H1 (cell line): ENCODE measurements around the gene SERPINB12. TPM values are rescaled to one million over a fixed set of nuclear protein-coding genes. Genes with fewer than 3 reads are reported as not detected.

Experiments
- CTCF ChIA-PET: fragments of 300-600 bp; sonication (Branson Sonifier 250); formaldehyde crosslinking; loops from one replicate; lab custom pipeline; 2021; ENCODE audit not compliant: partially characterized antibody; lab: Charles Lee
- POLR2A ChIA-PET: fragments of 300-600 bp; sonication (Branson Sonifier 250); formaldehyde crosslinking; loops from one replicate; lab custom pipeline; 2021; ENCODE audit warnings: inconsistent platforms; ENCODE audit not compliant: partially characterized antibody; lab: Charles Lee
- DNase-seq, 2 experiments: peaks; one replicate each; pipeline versions ENCODE4 v3.0.0 to v3.0.0-alpha.2; 2010 to 2022; ENCODE audit warnings: low spot score in 2 of 2, low read depth in 1 of 2, mixed read lengths in 1 of 2
- FAIRE-seq: peaks from 2 replicates; lab custom pipeline; 2011; peaks lifted over from hg19 to GRCh38; lab: Jason Lieb, UNC
- H2AFZ ChIP-seq: 2 replicates; pipeline ENCODE4 v1.8.1; 2012; ENCODE audit warnings: low read length, inconsistent platforms
- H2AK5ac ChIP-seq: 2 replicates; pipeline ENCODE4 v1.6.1; 2013; ENCODE audit warnings: low read depth, low read length
- H2BK120ac ChIP-seq: replicated peaks from 2 replicates; pipeline ENCODE3; 2013; ENCODE audit warnings: low read depth, low read length, inconsistent platforms
- H2BK12ac ChIP-seq: 2 replicates; pipeline ENCODE4 v1.6.1; 2013; ENCODE audit warnings: low read depth, low read length
- H2BK15ac ChIP-seq: 2 replicates; pipeline ENCODE4 v1.6.1; 2013; ENCODE audit warnings: low read length
- H2BK20ac ChIP-seq: 2 replicates; pipeline ENCODE4 v1.6.1; 2013; ENCODE audit warnings: low read length
- H2BK5ac ChIP-seq: 2 replicates; pipeline ENCODE4 v1.6.1; 2013; ENCODE audit warnings: low read depth, low read length
- H3K14ac ChIP-seq: 2 replicates; pipeline ENCODE4 v1.6.1; 2013; ENCODE audit warnings: inconsistent platforms; ENCODE audit not compliant: insufficient read length
- H3K18ac ChIP-seq: 2 replicates; pipeline ENCODE4 v1.6.1; 2013; ENCODE audit warnings: low read length; ENCODE audit errors: extremely low read depth
- H3K23ac ChIP-seq: 2 replicates; pipeline ENCODE4 v1.6.1; 2013; ENCODE audit warnings: inconsistent platforms; ENCODE audit not compliant: insufficient read length
- H3K23me2 ChIP-seq: 2 replicates; pipeline ENCODE4 v1.6.1; 2013; ENCODE audit warnings: low read depth, low read length
- H3K27ac ChIP-seq: 2 replicates; pipeline ENCODE4 v1.6.1; 2011; ENCODE audit warnings: low read depth, low read length, inconsistent platforms
- H3K27me3 ChIP-seq, 4 experiments: replicated peaks in 1 of 4; 1 replicate in 1 of 4; 2 replicates in 3 of 4; pipeline versions ENCODE4 v1.6.1 to v1.8.1; 2011 to 2013; ENCODE audit warnings: low read length in 3 of 4, mild to moderate bottlenecking in 3 of 4, inconsistent platforms in 2 of 4, mixed read lengths in 2 of 4, moderate library complexity in 1 of 4; ENCODE audit not compliant: control insufficient read depth in 3 of 4, insufficient read depth in 3 of 4; ENCODE audit errors: extremely low read depth in 1 of 4
- H3K36me3 ChIP-seq, 4 experiments: 2 replicates each; pipeline versions ENCODE4 v1.6.1 to v1.8.1; 2011 to 2013; ENCODE audit warnings: mild to moderate bottlenecking in 4 of 4, low read length in 3 of 4, moderate library complexity in 2 of 4, control low read depth in 1 of 4, inconsistent platforms in 1 of 4; ENCODE audit not compliant: insufficient read depth in 4 of 4, control insufficient read depth in 2 of 4
- H3K4ac ChIP-seq: replicated peaks from 2 replicates; pipeline ENCODE3; 2013; ENCODE audit warnings: low read length, low read depth, mixed read lengths, inconsistent platforms; ENCODE audit not compliant: insufficient read length
- H3K4me1 ChIP-seq, 4 experiments: replicated peaks in 1 of 4; 1 replicate in 1 of 4; 2 replicates in 3 of 4; pipeline versions ENCODE4 v1.6.1 to v1.8.1; 2011 to 2013; ENCODE audit warnings: low read length in 3 of 4, inconsistent platforms in 2 of 4, mixed read lengths in 1 of 4; ENCODE audit not compliant: insufficient read depth in 4 of 4, control insufficient read depth in 3 of 4
- H3K4me2 ChIP-seq, 2 experiments: 2 replicates each; pipeline versions ENCODE4 v1.6.1 to v1.8.1; 2011 to 2013; ENCODE audit warnings: low read depth in 2 of 2, low read length in 2 of 2, control low read depth in 1 of 2, inconsistent platforms in 1 of 2, mild to moderate bottlenecking in 1 of 2; ENCODE audit not compliant: insufficient read depth in 1 of 2
- H3K4me3 ChIP-seq, 4 experiments: fragments of 200-600, 300-600 bp in 1 of 4; sonication (generic), shearing (Covaris generic), sonication (Bioruptor Twin) in 1 of 4; 2 replicates each; pipeline versions ENCODE4 v1.5.1 to v1.8.1; 2011 to 2016; ENCODE audit warnings: low read length in 4 of 4, low read depth in 3 of 4, control low read depth in 2 of 4, inconsistent platforms in 2 of 4, mild to moderate bottlenecking in 2 of 4, mixed read lengths in 1 of 4, moderate library complexity in 1 of 4; ENCODE audit not compliant: insufficient read depth in 2 of 4; ENCODE audit errors: extremely low read depth in 1 of 4
- H3K56ac ChIP-seq: replicated peaks from 2 replicates; pipeline ENCODE3; 2013; ENCODE audit warnings: low read depth, mild to moderate bottlenecking, mixed read lengths, low read length, inconsistent platforms; ENCODE audit not compliant: insufficient read length
- H3K79me1 ChIP-seq: 2 replicates; pipeline ENCODE4 v1.6.1; 2013; ENCODE audit warnings: low read depth, low read length, control low read depth
- H3K79me2 ChIP-seq, 2 experiments: 2 replicates each; pipeline versions ENCODE4 v1.6.1 to v1.8.1; 2012 to 2013; ENCODE audit warnings: low read length in 2 of 2, mild to moderate bottlenecking in 2 of 2, inconsistent platforms in 1 of 2; ENCODE audit not compliant: insufficient read depth in 2 of 2, control insufficient read depth in 1 of 2
- H3K9ac ChIP-seq, 4 experiments: replicated peaks in 1 of 4; 1 replicate in 1 of 4; 2 replicates in 3 of 4; pipeline versions ENCODE4 v1.6.1 to v1.8.1; 2011 to 2013; ENCODE audit warnings: low read depth in 3 of 4, low read length in 3 of 4, control low read depth in 2 of 4, mild to moderate bottlenecking in 2 of 4, moderate library complexity in 2 of 4, inconsistent platforms in 1 of 4; ENCODE audit errors: extremely low read depth in 1 of 4
- H3K9me3 ChIP-seq, 2 experiments: 2 replicates each; pipeline versions ENCODE4 v1.6.1 to v1.8.1; 2012 to 2013; ENCODE audit warnings: mild to moderate bottlenecking in 2 of 2, moderate library complexity in 2 of 2, control low read depth in 1 of 2, inconsistent platforms in 1 of 2, low read depth in 1 of 2, low read length in 1 of 2, mixed read lengths in 1 of 2; ENCODE audit not compliant: insufficient read depth in 2 of 2
- H4K20me1 ChIP-seq, 2 experiments: replicated peaks in 1 of 2; 2 replicates each; pipeline versions ENCODE3 to v1.8.1; 2011 to 2013; ENCODE audit warnings: inconsistent platforms in 2 of 2, low read length in 2 of 2, mild to moderate bottlenecking in 1 of 2; ENCODE audit not compliant: insufficient read depth in 2 of 2, control insufficient read depth in 1 of 2
- H4K5ac ChIP-seq: 2 replicates; pipeline ENCODE4 v1.6.1; 2013; ENCODE audit warnings: low read length, low read depth, mixed read lengths, inconsistent platforms; ENCODE audit not compliant: insufficient read length
- H4K8ac ChIP-seq: 2 replicates; pipeline ENCODE4 v1.8.0; 2013; ENCODE audit warnings: mild to moderate bottlenecking, moderate library complexity, low read length, inconsistent platforms; ENCODE audit not compliant: insufficient read depth; ENCODE audit errors: extremely low read depth
- H4K91ac ChIP-seq: replicated peaks from 2 replicates; pipeline ENCODE3; 2013; ENCODE audit warnings: low read length, mixed read lengths, inconsistent platforms; ENCODE audit not compliant: insufficient read length
- BACH1 ChIP-seq: IDR thresholded peaks from 2 replicates; pipeline ENCODE4 v1.6.1; 2012; ENCODE audit warnings: low read length, improper control_type of control experiment
- CBX8 ChIP-seq: fragments of 300-800, 300-1000 bp; sonication (generic); IDR thresholded peaks from 2 replicates; pipeline ENCODE4 v1.7.1; 2016; ENCODE audit warnings: low read depth, low read length, borderline replicate concordance
- WGBS, 2 experiments: shearing (Covaris generic) in 1 of 2; methylation state at CpG; one replicate each; pipeline versions ENCODE4 v1.1.6 to v1.1.7; 2013 to 2015; ENCODE audit warnings: low lambda C conversion rate in 2 of 2, mixed read lengths in 2 of 2, inconsistent platforms in 1 of 2, low coverage in 1 of 2, missing lambda C conversion rate in 1 of 2; ENCODE audit not compliant: insufficient replicate concordance in 2 of 2, insufficient coverage in 1 of 2, insufficient read length in 1 of 2; ENCODE audit errors: extremely low coverage in 1 of 2, missing lambda C conversion rate in 1 of 2; 5-methylcytosine and 5-hydroxymethylcytosine counted together
- polyA plus RNA-seq, 7 experiments: library from polyadenylated mRNA; depleted of rRNA in 3 of 7; stranded (reverse) in 5 of 7; unstranded in 2 of 7; fragments of >200 nt in 5 of 7; fragments of 200-250 nt in 2 of 7; gene quantifications; 1 replicate in 5 of 7; 2 replicates in 1 of 7; 4 replicates in 1 of 7; pipeline versions ENCODE4 v1.2.1 to v1.2.3, GENCODE V29; 2011 to 2013; ENCODE audit warnings: missing spikeins in 2 of 7, mixed read lengths in 2 of 7
- total RNA-seq: library from RNA; stranded (reverse); fragmentation: NEBNext Ultra II Directional; extraction: Animal tissue kit (Norgen Biotek cat#: 25700); gene quantifications from 2 replicates; pipeline ENCODE4 v1.2.1, GENCODE V29; 2021

SERPINB12 gene
- total and polyA plus RNA-seq, 2 of the 8 experiments (the other 6 are each of a cell fraction or from before 2014, with no cell fraction given): not detected

DNA sequence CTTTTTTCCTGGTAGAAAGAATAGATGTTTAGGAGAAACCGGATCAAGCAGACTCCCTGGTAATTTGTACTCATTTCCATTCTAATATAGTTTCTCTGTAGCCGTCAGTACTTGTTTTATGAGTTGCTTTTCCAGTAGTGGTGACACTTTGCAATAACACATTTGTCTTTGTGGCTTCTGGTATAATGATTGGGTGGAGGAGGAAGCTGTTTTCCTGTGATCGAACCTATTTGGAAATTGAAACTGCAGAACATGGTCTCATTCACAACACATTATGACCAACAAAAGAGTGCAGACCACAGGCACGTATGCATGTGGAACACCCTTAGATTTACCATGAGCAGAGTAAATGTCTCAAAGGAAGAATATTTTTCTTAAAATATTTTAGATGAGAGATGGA, 7.6 kb upstream of the SERPINB12 start:
- Histone ChIP-seq H4K8ac (no peak overlapping the region), H2AFZ (no peak overlapping the region), H4K91ac (no peak overlapping the region), H4K5ac (no peak overlapping the region), H3K36me3 (no peaks in the 10 kb centered on the region), H3K4me1 (no peaks in the 10 kb centered on the region), H3K79me2 (no peaks in the 10 kb centered on the region), H3K27ac (no peak overlapping the region), H2BK20ac (no peak overlapping the region), H3K23ac (no peak overlapping the region), H3K23me2 (no peaks in the 10 kb centered on the region), H3K4me2 (no peak overlapping the region), H3K14ac (no peak overlapping the region), H2BK120ac (no peak overlapping the region), H2BK5ac (no peak overlapping the region), H3K27me3 (no peaks in the 10 kb centered on the region), H3K9ac (no peak overlapping the region), H3K18ac (no peak overlapping the region), H3K56ac (no peak overlapping the region), H2BK15ac (no peak overlapping the region), H3K4me3 (no peak overlapping the region), H3K79me1 (no peaks in the 10 kb centered on the region), H2BK12ac (no peak overlapping the region), H3K9me3 (0 out of 4 replicates have a peak, but pooled peaks cover 0 to 3% of the 10 kb centered on the region in 2 experiments), H4K20me1 (no peaks in the 10 kb centered on the region), H2AK5ac (no peak overlapping the region), H3K4ac (no peak overlapping the region)
- DNase-seq: no peak
- TF ChIP-seq CBX8 (no peak), BACH1 (no peak)
- no peak for FAIRE-seq
- CTCF ChIA-PET: interaction anchor here (0.6 to 1.6 kb wide), 6 partner anchors 20 to 350 kb away, joined by 3 to 6 read pairs (median 4); no protein-coding TSS in a partner anchor
- WGBS, 2 experiments: 93% methylated on average over 4 of the region's 4 CpGs; no CpG with 5 or more reads in 1 of the 2 experiments
- POLR2A ChIA-PET: no interaction called here
